Measurements from ENCODE around the gene PIRT.

- TF ChIP-seq CREB5 (CRISPR knock-in tag; IDR thresholded peaks at IDR 0.05; ENCODE audit: low read depth) (no peak), PATZ1 (CRISPR knock-in tag; IDR thresholded peaks at IDR 0.05; ENCODE audit: borderline replicate concordance) (no peak), BACH2 (CRISPR knock-in tag; IDR thresholded peaks at IDR 0.05; ENCODE audit: borderline replicate concordance) (no peak), OSR1 (CRISPR knock-in tag; IDR thresholded peaks at IDR 0.05) (no peak), ISL1 (CRISPR knock-in tag; IDR thresholded peaks at IDR 0.05) (no peak), RARB (CRISPR knock-in tag; IDR thresholded peaks at IDR 0.05) (no peak), TOX (CRISPR knock-in tag; IDR thresholded peaks at IDR 0.05; ENCODE audit: borderline replicate concordance) (no peak), CSRNP3 (CRISPR knock-in tag; IDR thresholded peaks at IDR 0.05) (no peak), GLIS3 (CRISPR knock-in tag; IDR thresholded peaks at IDR 0.05) (no peak), ZFP3 (CRISPR knock-in tag; IDR thresholded peaks at IDR 0.05) (no peak), ZNF565 (CRISPR knock-in tag; conservative IDR thresholded peaks at IDR 0.05; ENCODE audit: low read depth) (no peak), ARNTL (CRISPR knock-in tag; IDR thresholded peaks at IDR 0.05; ENCODE audit: borderline replicate concordance, low read depth) (no peak)
Measured at GRCh38 chr17:10836966-10837590, 809 bp downstream of the PIRT start.
